Peyer's patch (tissue), 4 donors: Measurements from ENCODE around the gene SLC5A6.

Experiments used
- POLR2A ChIP-seq, 2 donors: fragments of 450-650 bp; IDR thresholded peaks; one replicate each; pipeline ENCODE4 v1.5.1; 2017; ENCODE audit warnings: antibody characterized with exemption in 2 of 2, mild to moderate bottlenecking in 2 of 2, moderate library complexity in 2 of 2
- TF ChIP-seq, protein P1 (sequence below), 6 experiments: fragments of 450-650 bp in 4 of 6; fragments of 200-600 bp in 2 of 6; sonication (generic) in 1 of 6; IDR thresholded peaks; one replicate each; pipeline ENCODE4 v1.5.1; 2017 to 2019; ENCODE audit warnings: antibody characterized with exemption in 6 of 6, mild to moderate bottlenecking in 3 of 6, moderate library complexity in 1 of 6

DNA sequence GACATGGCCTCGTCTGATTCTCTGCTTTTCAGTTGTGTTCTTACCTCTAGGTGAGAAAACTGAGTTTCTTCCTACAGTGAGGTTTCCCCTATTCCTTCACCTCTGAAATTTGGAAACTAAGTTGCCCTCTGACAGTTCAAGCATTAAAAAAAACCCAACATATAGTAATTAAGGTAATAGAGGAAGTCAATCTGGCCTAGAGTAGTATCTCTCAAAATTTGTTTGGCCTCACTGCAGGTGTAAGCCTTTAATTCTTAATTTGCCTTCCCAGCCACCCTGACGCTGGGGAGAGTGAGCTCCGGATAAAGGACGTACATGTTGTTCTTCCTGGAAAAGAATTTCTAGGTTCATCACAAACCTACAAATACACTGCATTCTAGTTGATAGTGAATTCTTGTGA, 6.5 kb upstream of the SLC5A6 start:
- no peak for TF ChIP-seq POLR2A (IDR thresholded peaks at IDR 0.05)
- TF ChIP-seq, protein P1, sequence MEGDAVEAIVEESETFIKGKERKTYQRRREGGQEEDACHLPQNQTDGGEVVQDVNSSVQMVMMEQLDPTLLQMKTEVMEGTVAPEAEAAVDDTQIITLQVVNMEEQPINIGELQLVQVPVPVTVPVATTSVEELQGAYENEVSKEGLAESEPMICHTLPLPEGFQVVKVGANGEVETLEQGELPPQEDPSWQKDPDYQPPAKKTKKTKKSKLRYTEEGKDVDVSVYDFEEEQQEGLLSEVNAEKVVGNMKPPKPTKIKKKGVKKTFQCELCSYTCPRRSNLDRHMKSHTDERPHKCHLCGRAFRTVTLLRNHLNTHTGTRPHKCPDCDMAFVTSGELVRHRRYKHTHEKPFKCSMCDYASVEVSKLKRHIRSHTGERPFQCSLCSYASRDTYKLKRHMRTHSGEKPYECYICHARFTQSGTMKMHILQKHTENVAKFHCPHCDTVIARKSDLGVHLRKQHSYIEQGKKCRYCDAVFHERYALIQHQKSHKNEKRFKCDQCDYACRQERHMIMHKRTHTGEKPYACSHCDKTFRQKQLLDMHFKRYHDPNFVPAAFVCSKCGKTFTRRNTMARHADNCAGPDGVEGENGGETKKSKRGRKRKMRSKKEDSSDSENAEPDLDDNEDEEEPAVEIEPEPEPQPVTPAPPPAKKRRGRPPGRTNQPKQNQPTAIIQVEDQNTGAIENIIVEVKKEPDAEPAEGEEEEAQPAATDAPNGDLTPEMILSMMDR (IDR thresholded peaks at IDR 0.05), result no peak
